Measurements from ENCODE around the gene CCDC57.
"Not testable (repeated sequence)": the region's sequence is repeated elsewhere in the genome, so short reads cannot be mapped to it uniquely, and the experiment has no call there.

Gene CCDC57

DNA sequence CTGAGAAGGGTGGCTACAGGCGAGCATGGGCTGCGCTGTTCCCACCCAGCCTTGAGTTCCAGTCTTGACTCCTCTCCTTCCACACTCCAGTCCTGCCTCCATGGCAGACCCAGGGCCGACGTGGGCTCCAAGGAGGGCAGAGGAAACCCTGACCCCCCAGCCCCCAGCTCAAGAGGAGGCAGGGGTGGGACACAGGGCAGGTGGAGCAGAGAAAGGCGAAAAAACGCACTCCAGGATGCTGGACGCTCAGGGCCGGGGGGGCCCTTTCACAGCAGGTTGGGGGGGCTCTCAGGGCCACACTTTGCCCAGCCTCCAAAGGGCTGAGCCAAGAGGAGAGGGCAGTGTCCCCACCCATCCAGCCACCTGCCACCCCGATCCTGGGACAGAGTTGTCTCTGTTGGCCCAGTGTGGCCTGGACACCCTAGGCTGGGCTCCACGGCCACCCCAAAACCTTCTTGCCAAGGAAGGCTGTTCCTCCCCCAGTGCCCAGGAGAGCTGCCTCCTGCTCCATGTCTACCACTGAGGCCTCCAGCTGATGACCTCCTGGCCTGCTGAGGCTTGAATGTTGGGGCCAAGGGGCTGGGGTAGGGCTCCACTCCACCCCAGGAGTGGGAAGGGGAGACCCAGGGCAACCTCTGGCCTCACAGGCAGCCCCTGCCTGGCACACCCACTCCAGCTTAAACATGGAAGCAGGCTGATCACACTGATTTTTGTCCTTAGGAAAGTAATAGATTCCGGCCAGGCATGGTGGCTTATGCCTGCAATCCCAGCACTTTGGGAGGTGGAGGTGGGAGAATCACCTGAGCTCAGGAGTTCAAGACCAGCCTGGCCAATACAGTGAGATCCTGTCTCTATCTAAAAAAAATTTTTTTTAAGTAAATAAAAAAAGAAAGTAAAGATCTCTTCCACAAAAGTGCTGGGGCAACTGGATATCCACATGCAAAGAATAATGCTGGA lies 7.4 kb upstream of the CCDC57 start:
- no peak for DNase-seq

DNA sequence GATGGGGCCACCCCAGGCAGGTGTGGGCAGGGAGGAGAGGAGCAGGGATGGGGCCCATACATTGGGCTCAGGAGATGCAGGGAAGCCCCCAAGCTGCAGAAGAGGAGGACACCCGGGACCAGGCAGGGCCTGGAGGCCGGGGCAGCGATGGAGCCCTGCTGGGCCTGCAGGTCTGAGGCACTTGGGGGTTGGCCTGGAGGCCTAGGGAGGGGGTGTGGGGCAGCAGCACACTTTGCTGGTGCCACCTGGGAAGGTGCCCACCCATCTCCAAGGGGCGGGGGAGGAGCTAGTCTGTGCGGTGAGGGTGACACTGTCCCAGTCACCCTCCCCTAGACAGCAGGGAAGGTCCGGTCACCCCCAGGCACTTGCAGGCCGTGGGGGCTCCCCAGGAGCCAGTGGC lies 6.4 kb upstream of the CCDC57 start:
- DNase-seq = no peak

DNA sequence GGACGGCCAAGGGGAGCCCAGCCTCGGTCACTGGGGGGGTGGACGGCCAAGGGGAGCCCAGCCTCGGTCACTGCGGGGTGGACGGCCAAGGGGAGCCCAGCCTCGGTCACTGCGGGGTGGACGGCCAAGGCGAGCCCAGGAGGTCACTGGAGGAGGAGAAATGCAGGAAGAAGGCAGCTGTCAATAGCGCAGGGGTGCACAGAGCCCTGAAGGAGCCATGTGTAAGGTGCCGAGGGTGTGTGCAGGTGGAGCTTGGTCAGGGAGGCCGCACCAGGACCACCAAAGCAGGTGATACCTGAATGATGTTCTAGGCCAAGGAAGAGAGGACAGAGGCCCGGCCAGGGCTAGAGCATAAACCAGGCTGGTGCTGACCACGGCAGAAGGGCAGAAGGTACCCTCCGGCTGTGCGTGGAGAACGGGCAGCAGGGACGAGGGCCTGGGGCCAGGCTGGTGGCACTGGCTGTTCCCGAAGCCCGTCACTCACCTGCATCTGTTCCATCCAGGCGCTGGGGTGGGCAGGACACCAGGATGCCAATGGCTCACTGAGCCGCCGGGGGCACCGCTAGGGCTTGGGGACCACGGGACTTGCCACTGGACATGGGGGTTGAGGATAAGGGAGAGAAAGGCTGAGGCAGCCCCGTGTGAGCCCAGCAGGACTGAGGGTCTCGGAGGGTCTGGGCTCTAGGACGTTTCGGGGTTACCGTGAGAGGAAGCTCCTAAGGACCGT lies 5.9 kb upstream of the CCDC57 start:
- no peak for DNase-seq

DNA sequence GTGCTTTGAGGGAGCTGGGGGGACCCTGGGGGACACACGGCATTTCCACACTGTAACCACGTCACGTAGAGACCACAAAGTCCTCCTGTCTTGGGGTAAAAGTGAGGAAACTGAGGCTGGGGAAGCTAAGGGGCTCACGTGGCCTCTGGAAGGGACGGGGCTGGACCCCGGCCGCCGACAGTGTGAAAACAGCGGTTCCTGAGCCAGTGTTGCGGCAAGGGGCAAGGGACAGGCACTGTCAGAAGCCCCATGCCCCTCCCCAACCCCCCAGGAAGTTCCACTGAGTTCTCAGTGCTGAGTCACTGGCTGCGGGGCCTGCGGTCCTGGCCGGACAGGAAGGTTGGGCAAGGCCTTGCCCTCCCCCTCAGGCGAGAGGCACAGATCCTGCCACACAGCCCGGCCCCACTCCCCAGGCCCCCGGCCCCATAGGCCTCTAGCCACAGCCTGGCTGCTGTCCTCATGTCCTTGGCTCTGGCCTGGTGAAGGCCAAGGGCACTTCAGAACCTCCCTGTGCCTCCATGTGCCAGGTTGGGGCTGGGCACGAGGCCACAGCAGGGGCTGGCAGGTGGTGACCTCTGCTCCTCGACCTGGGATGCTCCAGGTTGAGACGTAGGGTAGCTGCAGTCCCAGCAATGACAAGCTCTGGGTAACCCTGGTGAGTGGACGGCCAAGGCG lies 5.0 kb upstream of the CCDC57 start:
- no peak for DNase-seq

DNA sequence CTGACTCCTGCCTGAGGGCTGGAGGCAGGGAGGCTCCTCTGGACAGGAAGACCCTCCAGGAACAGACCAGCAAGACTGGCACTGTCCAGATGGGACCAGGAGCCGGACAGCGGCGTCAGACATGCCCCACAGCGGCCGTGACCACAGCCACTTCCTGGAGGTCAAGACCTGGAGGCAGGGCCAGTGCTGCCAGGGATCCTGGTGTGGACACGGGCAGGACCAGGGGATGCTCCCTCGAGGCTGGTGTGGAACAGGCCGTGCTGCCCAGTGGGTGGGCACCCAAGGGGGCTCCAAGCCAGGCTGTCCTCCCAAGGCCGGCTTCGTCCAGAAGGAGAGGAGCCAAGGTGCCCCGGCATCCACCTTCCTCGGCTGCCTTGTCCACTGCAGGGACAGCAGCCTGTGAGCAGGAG lies 4.5 kb upstream of the CCDC57 start:
- DNase-seq = no peak

DNA sequence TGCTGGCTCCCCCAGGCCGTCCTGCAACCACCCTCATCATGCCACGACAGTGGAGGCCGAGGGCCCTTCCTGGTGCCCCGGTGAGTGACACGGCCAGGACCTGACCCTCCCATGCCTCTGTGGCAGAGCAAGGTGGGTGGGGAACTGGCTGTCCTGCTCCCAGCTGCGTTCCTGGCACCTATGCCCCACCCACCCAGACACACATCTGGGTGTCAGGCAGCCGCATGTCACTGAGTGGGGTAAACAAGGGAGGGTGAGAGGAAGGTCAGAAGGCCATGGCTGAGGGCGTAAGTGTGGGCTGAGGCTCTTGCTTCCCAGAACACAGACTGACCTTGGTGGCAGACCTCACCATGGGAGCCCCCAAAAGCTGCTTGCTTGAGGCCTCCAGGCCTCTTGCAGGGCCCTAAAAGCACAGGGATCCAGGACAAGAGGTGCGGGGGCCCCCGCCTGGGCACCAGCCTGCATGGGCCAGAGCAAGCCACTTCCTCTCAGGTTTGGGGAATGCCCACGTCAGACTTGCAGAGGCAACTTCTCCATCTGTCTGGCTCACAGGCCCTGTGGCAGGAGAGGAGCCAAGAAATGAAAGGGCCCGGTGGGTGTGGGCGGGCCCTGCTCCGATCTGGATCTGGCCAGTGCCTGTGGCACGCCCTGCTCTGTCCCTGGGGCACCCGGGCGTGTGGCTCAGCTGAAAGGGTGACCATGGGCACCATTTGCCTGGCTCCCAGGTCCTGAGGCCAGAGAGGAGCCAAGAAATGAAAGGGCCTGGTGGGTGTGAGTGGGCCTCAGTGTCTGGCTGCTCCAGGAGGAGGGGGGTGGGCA lies 3.9 kb upstream of the CCDC57 start:
- DNase-seq = no peak

DNA sequence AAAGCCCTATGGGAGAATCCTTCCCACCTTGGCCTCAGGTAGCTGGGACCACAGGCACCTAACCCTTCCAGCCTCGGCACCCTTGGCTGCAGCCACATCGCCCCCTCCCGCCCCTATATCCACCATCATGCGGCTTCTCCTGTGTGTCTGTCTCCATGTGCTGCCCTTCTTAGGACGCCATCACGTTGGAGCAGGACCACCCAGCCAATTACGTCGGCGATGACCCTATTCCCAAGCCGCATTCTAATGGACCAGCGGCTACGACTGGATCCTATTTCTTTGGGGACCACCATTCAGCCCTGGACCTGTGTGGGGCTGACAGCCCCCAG lies 3.3 kb upstream of the CCDC57 start:
- no peak for DNase-seq

DNA sequence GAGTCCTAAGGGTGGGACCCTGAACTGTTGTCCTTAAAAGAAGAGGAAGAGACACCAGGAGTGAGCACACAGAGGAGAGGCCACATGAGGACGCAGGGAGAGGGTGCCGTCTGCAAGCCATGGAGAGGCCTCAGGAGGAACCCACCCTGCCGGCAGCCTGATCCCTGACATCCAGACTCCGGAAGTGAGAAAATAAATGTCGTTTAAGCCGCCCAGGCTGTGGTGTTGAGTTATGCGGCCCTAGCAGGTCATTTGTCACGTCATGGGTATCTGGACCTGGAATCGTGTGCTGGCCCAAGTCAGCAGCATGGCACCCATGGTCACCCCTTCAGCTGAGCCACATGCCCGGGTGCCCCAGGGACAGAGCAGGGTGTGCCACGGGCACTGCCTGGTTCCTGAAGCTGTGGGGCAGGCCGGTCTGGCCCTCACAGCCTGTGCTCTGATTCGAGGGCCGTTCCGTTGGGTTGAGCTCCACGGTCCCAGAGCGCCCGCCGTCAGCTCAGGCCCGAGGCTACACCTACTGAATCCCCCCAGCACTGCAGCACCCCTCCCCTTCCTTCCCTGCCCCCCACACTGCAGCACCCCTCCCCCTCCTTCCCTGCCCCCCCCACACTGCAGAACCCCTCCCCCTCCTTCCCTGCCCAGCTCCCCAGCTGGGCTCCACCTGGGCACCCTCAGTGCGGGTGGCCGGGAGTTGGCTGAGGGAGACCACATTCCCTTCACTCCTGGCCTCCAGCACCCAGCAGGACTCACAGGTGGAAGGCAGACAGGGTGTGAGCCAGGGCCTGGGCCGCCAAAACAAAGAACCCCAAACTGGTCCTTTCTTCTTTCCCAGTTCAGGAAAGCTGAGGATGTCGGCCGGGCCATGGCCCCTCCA lies 2.7 kb upstream of the CCDC57 start:
- DNase-seq = no peak

DNA sequence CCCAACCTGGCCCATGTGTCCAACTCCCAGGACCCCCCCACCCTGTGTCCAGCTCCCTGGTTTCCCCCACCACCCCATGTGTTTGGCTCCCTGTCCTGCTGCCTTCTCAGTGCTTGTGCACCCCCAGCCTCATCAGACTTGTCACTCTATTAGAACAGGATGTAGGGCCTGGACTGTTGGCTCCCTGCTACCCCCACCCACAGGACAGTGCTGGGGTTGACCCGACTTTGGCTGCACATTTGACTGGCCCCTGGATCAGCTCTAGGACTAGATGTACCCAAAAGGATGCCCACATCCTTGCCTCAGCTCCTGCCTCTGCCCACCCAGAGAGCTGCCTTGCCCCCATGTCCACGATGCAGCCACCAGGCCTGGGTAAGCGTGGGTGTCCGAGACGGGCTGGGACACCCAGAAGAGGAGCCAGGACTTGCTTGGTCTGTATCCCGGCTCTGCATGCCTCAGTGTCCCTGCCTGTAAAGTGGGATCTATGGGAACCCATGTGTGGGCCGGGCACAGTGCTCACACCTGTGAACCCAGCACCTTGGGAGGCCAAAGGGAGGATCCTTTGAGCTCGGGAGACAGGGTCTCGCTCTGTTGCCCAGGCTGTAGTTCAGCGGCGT lies 1.5 kb upstream of the CCDC57 start:
- DNase-seq = no peak

DNA sequence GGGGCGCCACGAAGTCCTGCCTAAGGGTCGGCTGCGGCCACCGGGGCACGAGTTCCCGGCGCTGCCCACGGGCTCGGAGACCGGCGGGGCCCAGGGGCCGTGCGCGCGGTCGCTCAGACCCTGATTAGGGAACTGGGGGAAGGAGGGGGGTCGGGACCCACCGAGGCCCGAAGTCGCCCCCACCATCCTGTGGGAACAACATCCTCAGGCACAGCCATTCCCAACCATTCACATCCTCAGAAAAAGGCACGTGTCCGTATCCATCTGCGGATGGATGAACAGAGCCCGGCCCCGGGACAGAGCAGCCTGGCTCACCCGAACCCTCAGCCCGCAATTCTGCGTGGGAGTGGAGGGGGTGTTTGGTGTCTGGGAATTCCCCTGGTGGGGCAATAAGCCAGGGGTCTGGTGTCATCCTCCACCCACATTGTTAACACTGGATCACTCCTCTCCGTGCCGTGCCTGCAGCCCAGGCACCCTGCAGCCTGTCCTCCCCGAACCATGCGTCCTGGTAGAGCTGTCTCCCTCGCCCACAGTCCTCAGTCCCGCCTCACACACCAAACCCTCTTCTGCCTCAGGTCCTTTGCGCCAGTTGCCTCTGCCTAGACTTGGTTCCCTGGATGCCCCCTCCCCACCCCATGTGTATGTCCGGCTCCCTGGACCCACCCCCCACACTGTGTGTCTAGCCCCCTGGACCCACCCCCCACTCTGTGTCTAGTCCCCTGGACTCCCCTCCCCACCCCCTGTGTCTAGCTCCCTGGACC lies 789 bp upstream of the CCDC57 start:
- DNase-seq = peak; percentile 15

DNA sequence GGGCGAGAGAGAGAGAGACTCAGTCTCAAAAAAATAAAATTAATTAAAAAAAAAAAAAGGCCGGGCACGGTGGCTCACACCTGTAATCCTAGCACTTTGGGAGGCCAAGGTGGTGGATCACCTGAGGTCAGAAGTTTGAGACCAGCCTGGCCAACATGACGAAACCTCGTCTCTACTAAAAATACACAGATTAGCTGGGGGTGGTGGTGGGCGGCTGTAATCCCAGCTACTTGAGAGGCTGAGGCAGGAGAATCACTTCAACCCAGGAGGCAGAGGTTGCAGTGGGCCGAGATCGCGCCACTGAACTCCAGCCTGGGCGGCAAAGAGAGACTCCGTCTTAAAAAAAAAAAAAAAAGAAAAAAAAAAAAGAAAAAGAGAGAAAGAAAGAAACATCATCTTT lies 2.0 kb downstream of the CCDC57 start:
- DNase-seq = not testable (repeated sequence)

DNA sequence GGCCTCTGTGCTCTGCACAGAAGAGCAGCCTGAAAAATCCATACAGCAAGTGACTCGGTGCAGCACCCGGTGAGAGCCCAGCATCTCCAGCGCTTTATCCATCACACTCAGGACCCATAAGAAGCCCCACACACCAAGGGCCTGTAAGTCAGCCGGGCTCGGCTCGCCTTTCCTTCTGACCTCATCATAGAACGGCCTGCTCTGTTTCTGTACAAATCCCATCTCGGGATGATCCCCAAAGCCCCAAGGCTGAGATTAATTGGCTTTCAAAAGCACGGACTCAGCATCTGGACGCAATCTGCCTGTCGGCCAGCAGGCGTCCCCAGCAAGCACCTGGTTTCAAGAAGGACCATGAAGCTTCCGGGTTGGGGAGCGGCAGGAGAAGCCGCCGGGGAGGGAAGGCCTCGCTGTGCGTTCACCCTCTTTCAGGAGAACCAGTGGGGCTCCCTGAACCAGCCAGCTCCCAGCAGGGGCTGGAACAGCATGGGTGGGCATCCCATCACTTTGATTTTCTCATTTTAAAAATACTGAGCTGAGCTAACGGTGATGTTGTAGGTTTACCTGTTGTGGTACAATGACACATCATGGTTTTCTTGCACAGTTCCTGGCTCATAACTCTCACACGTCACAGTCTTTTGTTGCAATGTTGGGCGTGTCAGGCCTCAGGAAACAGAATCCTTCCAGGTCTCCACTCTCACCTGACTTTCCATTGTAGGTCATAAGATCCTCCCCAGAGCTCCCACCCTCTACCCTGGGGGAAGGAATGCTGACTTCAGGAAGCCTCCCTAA lies 6.7 kb downstream of the CCDC57 start:
- DNase-seq = peak; percentile 56

DNA sequence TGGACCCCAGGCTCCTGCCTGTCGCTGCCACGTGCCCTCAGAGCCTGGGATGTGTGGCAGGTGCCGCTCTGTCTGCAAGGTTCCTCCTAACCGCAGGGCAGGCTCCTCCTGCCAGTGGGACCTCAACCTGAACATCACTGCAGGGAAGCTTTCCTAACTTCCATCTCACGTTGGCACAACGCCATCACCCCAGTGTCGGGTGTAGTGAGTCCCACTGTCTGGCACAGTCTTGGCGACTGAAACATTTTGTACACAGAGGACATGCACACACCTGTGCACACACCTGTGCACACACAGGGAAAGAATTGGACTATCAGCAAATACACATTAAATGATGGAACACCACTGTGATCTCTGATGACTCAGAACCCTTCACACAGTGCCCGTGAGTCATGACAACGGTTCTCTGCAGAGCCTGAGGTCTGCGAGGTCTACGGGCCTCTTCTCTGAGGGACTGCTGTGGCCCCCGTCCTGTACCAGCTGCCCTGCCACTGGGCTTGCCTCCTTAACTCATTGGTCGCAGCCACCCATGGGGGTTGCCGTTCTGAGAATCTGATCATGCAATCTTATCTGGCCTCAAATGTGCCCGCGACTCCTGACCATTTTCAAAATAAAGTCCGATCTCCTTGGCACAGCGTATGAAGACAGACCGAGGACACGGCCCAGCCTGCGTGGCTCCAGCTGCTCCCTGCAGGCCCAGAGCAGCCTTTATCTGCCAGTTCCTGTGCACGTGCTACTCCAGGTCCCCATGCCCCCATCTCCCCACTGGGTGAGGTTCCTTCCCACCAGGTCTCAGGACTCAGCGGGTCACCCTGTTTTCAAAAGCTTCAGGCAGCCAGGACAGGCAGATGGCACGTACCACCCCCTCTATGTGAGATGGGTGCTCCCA lies 7.6 kb downstream of the CCDC57 start:
- peak; percentile 20 for DNase-seq

DNA sequence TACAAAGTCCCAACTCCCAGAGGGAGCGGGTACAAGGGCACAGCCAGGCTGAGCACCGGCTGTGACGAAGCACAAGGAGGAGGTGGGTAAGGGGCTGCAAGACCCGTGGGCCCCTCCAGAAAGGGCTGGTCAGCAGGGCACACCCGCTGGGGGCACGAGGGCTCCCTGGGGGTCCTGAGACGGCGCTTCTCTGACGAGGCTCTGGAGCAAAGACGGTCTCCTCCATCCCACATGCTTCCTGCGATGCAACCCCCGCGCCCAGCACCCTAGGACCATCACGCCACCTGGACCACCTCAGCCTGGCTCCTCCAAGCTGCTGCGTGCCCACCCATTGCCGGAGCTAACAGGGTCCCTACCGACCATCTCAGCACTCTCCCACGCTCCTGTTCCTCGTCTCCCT lies 8.7 kb downstream of the CCDC57 start:
- DNase-seq = no peak

DNA sequence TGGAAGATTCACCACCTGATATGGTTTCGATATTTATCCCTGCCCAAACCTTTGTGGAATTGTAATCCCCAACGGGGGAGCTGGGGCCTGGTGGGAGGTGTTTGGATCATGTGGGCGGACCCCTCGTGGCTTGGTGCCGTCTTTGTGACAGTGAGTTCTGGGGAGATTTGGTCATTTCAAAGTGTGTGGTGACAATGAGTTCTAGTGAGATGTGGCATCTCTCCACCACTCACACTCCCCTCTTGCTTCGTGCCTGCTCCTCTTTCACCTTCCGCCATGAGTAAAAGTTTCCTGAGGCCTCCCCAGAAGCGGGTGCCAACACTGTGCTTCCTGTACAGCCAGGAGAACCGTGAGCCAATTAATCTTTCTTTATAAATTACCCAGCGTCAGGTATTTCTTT lies 9.7 kb downstream of the CCDC57 start:
- no peak for DNase-seq

DNA sequence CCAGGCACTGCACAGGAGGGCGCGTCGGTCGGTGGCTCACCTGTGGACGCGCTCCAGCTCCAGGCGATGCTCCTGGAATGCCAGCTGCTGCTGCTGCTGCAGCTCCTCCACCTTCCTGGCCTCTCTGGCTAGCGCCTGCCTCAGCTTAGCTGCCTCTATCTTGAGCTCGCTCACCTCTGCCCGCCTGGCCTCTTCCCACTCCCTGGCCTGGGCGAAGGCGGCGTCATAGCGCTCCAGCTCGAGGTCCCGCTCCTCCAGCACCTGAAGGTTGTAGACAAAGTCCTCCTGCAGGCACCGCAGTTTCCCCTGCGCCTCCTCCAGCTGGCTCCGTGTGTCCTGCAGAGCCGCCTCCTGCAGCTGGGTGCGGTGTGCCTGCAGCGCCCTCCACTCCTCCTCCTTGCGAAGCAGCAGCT lies 11.1 kb downstream of the CCDC57 start:
- no peak for DNase-seq

DNA sequence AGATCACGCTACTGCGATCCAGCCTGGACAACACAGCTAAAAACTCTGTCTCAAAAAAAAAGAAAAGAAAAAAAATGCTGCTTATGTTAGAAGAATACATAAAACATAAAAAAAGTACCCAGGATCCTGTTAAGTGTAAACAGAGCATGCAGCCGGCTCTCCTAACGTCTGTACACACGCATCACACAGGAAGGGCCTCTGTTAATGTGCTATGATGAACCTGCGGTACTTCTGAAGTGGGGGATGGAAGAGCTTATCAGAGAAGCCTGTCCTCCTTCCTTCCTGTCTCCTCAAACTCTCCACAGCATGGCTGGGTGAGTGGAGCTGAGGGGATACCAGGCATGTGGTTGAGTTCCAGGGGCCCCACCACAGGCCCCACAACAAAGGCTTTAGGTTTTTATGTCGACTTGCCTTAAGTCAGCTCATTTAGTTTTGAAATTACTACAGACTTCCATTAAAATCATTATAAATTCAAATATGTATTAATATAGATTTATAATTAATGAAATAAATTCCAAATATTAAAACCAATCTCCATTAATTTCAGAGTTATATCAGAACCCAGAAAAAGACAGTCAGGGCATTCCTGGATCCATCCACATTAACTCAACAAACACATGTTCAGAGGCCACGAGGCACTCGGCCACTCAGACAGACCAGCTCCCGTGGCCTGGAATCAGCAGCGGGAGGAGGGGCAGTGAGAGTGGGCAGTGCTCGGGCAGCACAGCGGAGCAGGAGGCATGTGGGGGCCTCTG lies 11.7 kb downstream of the CCDC57 start:
- no peak for DNase-seq

DNA sequence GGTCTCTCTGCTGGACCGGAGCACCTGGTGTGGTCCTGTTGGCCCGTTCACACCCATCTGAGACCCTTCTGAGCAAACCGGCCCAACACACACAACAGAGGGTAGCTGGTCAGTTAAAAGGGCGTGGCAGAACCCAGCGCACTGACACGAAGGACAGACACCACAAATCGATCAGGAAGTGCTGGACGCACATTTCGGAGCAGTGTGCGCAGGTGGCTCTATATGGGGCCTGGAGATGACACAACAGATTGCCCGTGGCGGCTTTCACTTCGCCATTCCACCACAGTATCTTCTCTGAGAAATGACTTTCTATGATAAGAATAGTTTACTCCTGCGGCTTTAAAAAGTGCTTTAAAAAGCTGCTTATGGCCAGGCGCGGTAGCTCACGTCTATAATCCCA lies 12.5 kb downstream of the CCDC57 start:
- DNase-seq = no peak
